SK-MEL-5 (cell line): ENCODE data around the gene ACOT13. TPM values are rescaled to one million over a fixed set of nuclear protein-coding genes. Genes with fewer than 3 reads are reported as not detected.
A peak's percentile ranks its signal among the peaks of the same experiment; 100 is the strongest.
"Not testable (repeated sequence)": the region's sequence is repeated elsewhere in the genome, so short reads cannot be mapped to it uniquely, and the experiment has no call there.

Experiments
- DNase-seq: peaks from one replicate; pipeline ENCODE4 v3.0.0-alpha.2; 2016; ENCODE audit warnings: low read depth, low spot score
- in situ Hi-C: cut with HindIII; loops from 2 replicates; pipeline ENCODE4 v1.10.0; 2016; ENCODE audit warnings: low sequenced_read_pairs, high pct_unique_total_duplicates, low pct_unique_long_range_greater_than_20kb
- total RNA-seq: library from RNA; depleted of rRNA; stranded (reverse); fragments of >200 nt; shearing (Covaris generic); gene quantifications from 2 replicates; pipeline ENCODE4 v1.2.3, GENCODE V29; 2014

ACOT13 gene
- total RNA-seq, 1 experiment from 2014 or later = 27.6 TPM

- DNase-seq = peak; percentile 58
- in situ Hi-C loops = no loop called here
Observed at GRCh38 chr6:24658573-24659560, 8.0 kb upstream of the ACOT13 start.

DNA sequence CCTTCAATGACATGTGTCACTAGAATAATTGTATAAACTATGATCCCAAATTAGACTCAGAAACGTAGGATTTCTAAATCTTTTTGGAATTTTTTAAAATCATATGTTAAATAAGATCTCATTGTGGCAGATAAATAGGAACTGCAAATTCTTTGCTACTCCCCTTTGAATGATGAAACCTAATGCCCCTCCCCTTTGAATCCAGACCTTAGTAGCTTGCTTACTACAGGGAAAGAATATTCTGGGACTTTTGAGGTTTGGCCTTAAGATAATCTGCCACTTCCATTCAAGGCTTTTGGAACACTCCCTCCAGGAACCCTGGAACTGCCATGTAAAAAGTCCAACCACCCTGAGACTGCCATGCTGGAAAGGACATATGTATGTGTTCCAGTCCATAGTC is 7.3 kb upstream of the ACOT13 start:
- no peak for DNase-seq
- in situ Hi-C loops = no loop called here

DNA sequence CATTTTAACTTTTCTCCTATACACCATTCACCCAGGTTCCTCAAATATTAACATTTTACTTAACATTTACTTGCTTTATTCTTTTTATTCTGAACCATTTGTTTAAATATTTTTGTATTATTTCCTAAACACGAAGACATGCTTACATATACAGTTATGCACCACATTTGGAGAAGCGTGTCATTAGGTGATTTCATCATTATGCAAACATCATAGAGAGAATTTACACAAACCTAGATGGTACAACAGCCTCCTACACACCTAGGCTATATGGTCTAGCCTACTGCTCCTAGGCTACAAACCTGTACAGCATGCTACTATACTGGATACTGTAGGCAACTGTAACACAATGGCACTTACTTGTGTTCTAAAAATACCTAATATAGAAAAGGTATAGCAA is 6.8 kb upstream of the ACOT13 start:
- in situ Hi-C loops = no loop called here
- no peak for DNase-seq

GRCh38 chr6:24661759-24662158 is 5.1 kb upstream of the ACOT13 start:
- in situ Hi-C loops, DNase-seq: not testable (repeated sequence)

DNA sequence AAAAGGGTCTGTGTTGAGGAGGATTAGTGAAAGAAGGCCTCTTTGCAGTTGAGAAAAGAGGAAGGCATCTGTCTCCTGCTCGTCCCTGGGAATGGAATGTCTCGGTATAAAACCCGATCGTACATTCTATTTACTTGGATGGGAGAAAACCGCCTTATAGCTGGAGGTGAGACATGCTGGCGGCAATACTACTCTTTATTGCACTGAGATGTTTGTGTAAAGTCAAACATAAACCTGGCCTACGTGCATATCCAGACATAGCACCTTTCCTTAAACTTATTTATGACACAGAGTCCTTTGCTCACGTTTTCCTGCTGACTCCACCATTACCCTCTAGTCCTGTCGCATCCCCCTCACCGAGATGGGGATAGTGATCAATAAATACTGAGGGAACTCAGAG is 4.6 kb upstream of the ACOT13 start:
- in situ Hi-C loops = no loop called here
- DNase-seq = no peak

- in situ Hi-C loops = no loop called here
- no peak for DNase-seq
Observed at GRCh38 chr6:24663189-24663588, 3.7 kb upstream of the ACOT13 start.

DNA sequence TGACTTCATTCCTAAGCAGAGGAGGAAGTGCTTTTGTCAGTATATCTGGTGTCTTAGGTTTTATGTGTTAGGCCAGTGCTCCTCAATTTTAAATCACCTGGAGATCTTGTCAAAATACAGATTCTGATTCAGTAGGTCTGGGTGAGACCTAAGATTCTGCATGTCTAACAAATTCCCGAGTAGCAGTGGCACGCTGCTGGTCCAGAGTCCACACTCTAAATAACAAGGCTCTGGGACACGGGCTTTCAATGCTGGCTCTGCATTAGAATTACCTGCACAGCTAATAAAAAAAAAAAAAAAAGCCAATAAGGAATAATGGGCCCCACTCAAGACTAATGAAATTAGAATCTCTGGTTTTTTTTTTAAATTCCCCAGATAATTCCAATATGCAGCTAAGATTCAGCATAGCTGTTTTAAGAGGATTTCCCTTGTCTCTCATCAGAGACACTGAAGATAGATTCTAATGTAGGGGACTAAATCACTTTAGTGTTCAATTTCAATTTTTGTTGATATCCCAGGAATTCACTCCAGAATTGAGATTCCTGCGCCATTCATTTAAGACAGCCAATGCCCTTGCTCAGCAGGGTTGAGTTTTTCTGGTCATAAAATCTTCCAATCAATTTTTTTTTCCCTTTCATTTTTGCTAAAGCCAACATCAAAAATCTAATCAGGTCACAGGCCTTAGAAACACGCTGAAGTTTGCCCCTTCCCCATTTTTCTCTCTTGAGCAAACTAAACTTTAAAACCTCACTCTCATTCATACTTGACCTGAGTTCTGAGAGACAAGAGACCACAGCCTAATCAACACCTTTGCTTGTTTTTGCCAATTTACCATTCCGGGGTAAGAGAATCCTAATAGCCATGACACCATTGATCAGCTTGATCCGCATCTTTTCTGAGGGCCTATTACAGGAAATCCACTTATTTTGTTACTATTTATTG is 2.6 kb upstream of the ACOT13 start:
- DNase-seq = no peak
- in situ Hi-C loops = no loop called here

DNA sequence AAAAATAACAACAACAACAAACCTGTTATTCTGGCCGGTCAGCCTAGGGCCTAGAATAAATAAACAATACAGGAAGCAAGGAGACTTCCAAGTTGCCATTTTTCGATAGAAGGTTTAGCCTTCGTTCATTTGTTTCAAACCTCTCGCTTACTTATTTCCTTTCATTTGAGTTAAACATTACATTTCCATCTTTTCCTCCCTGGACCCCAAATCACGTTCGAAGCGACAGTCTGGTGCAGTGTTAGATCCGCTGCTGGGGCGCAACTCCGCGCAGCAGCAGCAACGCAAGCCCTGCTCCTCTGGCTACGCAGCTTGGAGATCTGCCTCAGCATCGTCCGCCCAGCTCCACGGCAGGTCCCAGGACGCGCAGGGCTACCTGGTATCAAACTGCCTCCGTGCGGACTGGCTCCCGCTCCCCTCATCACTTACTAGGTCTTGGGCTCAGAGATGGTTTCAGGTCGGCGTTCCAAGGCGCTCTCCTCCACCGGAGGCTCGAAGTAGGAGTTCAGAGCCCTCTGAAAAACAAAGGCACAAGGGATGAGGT is 708 bp upstream of the ACOT13 start:
- in situ Hi-C loops = no loop called here
- DNase-seq = no peak

- in situ Hi-C loops = no loop called here
- DNase-seq = peak; percentile 17
Observed at GRCh38 chr6:24667378-24667803, 514 bp downstream of the ACOT13 start.

DNA sequence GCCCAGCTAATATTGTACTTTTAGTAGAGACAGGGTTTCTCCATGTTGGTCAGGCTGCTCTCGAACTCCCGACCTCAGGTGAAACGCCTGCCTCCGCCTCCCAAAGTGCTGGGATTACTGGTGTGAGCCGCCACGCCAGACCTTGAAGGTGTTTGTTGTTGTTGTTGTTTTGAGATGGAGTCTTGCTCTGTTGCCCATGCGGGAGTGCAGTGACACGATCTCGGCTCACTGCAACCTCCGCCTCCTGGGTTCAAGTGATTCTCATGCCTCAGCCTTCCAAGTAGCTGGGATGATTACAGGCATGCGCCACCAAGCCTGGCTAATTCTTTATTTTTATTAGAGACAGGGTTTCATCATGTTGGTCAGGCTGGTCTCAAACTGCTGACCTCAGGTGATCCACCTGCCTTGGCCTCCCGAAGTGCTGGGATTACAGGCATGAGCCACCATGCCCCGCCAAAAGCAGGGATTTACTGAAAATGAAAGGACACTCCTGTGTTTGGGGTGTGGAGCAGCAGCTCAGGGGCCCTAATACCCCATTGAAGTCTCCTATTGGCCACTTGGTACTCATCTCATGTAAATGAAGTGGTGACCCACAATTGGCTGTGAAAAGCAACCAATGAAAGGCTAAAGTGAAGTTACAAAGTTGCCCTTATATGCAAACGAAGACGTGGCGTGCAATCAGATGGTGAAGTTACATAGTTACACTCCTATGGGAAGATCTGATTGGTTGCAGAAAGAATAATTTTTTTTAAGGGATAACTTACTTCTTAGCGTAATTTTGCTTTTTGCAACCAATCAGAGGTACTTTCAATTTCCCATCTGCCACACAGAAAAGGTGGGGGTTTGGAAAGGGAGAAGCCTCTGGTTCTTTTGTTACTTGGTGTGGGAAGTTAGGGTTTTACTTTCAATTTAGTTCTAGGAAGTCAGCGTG is 1.5 kb downstream of the ACOT13 start:
- in situ Hi-C loops, DNase-seq: not testable (repeated sequence)

DNA sequence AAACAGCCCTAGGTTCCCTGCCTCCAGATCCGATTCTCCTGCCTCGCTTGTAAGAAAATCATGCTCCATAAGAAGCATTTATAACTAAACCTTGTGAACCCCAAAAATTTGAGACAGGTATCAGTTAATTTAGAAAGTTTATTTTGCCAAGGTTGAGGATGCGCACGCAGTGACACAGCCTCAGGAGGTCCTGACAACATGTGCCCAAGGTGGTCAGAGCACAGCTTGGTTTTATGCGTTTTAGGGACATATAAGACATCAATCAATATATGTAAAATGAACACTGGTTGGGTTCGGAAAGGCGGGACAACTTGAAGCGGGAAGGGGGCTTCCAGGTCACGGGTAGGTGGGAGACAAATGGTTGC is 2.1 kb downstream of the ACOT13 start:
- no peak for DNase-seq
- in situ Hi-C loops = no loop called here

GRCh38 chr6:24670492-24670891 is 3.6 kb downstream of the ACOT13 start:
- DNase-seq, in situ Hi-C loops: not testable (repeated sequence)

- in situ Hi-C loops, DNase-seq: not testable (repeated sequence)
Observed at GRCh38 chr6:24671077-24671476, 4.2 kb downstream of the ACOT13 start.

- DNase-seq = no peak
- in situ Hi-C loops = no loop called here
Observed at GRCh38 chr6:24672620-24673182, 5.8 kb downstream of the ACOT13 start.

DNA sequence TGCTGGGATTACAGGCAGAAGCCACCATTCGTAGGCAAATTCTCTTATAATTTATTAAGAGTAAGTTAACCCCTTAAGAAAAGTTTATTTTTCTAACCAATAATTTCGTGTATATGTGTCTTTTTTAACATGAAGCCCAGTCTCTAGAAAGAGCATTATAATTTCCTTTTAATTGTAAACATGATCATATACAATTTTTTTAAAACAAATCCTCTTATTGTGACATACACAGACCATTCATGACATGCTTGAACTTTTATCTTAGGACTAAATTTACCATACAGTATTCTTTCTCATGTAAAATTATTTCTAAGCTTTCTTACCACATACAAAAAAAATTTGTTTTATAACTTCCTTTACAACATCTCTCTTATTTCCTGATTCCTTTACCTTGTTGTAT is 6.7 kb downstream of the ACOT13 start:
- DNase-seq = no peak
- in situ Hi-C loops = no loop called here

DNA sequence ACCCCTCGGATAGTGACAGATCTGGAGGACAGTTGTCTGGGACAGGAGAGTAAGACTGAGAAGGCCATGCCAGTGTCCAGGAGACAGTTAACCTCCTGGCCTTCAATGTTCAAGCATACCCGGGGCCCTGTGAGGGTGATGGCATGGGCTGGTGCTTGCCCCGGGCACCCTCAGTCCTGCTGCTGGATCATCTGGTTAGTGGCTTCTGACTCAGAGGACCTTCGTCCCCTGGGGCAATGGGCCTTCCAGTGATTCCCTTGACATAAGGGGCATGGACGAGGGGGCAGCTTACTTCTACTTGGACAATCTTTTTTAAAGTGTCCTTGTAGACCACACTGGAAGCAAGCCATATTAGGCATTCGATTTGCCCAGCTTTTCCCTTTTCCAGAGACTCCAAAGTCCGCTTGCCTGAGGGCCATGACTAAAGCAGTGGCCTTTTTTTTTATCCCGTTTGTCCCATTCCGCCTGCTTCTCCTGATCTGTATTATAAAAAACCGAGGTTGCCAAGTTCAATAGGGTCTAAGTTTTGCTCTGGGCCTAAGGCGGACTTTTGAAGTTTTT is 12.0 kb downstream of the ACOT13 start:
- in situ Hi-C loops, DNase-seq: not testable (repeated sequence)
